ENCODE results near the gene CEBPB. TPM values are rescaled to one million over a fixed set of nuclear protein-coding genes. Genes with fewer than 3 reads are reported as not detected.

Gene CEBPB
- total RNA-seq, 2 donors from 2014 or later = 47.7 to 104 TPM

DNA sequence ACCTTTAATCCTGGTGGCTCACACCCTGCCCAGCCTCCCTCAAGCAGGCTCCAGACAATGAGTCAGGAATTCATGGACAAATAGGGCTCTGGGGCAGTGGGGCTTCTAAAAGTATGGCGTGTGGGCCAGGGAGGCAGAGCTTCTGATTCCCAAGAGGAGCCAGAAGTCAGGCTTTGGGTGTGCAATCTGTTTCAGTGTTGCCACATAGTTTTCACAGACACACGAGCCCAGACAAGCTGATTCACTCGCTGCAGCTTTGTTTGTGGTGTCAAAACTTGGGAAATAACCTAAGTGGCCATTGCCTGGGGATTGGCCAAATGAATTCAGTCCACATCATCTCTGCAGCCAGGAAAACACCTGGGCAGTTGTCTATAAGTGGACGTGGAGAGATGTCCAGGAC is 46.3 kb upstream of the CEBPB start:
- peak in 1 of 4 donors; percentile 63 for DNase-seq
- no peaks in the 10 kb centered on the region for H3K9me3 ChIP-seq
- no peaks in the 10 kb centered on the region for H3K27me3 ChIP-seq
- intact Hi-C loops (cut with DNase I) = no loop called here
- peak; percentile 39 for ATAC-seq
- TF ChIP-seq, protein P1, sequence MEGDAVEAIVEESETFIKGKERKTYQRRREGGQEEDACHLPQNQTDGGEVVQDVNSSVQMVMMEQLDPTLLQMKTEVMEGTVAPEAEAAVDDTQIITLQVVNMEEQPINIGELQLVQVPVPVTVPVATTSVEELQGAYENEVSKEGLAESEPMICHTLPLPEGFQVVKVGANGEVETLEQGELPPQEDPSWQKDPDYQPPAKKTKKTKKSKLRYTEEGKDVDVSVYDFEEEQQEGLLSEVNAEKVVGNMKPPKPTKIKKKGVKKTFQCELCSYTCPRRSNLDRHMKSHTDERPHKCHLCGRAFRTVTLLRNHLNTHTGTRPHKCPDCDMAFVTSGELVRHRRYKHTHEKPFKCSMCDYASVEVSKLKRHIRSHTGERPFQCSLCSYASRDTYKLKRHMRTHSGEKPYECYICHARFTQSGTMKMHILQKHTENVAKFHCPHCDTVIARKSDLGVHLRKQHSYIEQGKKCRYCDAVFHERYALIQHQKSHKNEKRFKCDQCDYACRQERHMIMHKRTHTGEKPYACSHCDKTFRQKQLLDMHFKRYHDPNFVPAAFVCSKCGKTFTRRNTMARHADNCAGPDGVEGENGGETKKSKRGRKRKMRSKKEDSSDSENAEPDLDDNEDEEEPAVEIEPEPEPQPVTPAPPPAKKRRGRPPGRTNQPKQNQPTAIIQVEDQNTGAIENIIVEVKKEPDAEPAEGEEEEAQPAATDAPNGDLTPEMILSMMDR (IDR thresholded peaks at IDR 0.05) = no peak
- no peak for TF ChIP-seq POLR2A (IDR thresholded peaks at IDR 0.05)
- H3K4me1 ChIP-seq = peaks cover 31% of the 10 kb centered on the region
- H3K4me3 ChIP-seq = no peak overlapping the region
- H3K27ac ChIP-seq = peak overlapping the region in 1 of 4 donors; percentile 42
- 59 to 62% methylated on average over 4 of the region's 4 CpGs for WGBS, 2 donors
- H3K36me3 ChIP-seq (replicated peaks in 1 of 2; ENCODE audit: insufficient read depth in 1 of 2, low read depth in 2 of 2) = no peaks in the 10 kb centered on the region

- Histone ChIP-seq H3K4me3 (no peak overlapping the region), H3K36me3 (replicated peaks in 1 of 2; ENCODE audit: insufficient read depth in 1 of 2, low read depth in 2 of 2) (no peaks in the 10 kb centered on the region), H3K9me3 (no peaks in the 10 kb centered on the region), H3K27ac (no peak overlapping the region), H3K27me3 (no peaks in the 10 kb centered on the region), H3K4me1 (peaks cover 43% of the 10 kb centered on the region)
- DNase-seq (no peak), ATAC-seq (no peak)
- 94% methylated on average over 6 of the region's 6 CpGs for WGBS, 2 donors
- TF ChIP-seq, protein P1 (IDR thresholded peaks at IDR 0.05) = no peak
- TF ChIP-seq POLR2A (IDR thresholded peaks at IDR 0.05) = no peak
- intact Hi-C loops (cut with DNase I) = no loop called here
Measured at GRCh38 chr20:50145566-50145965, 45.1 kb upstream of the CEBPB start.

DNA sequence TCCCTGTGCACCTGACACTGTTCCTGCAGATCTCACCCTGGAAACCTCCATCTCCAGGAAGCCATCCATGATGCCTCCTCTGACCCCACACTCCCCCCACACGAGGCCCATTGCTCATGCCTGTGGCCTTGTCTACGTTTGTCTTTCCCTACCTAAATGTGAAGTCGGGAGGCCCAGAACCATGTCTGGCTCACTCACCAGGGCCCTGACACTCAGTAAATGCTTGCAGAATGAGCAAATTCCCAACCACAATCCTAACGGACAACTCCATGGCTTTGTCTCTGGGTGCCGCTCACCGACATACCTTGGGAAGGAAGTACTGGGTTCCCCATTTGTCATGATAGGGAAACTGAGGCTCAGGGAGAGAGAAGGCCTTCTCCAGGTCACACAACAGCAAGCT is 44.4 kb upstream of the CEBPB start:
- Histone ChIP-seq H3K4me3 (no peak overlapping the region), H3K36me3 (replicated peaks in 1 of 2; ENCODE audit: insufficient read depth in 1 of 2, low read depth in 2 of 2) (no peaks in the 10 kb centered on the region), H3K27ac (peak overlapping the region in 1 of 4 donors; percentile 53), H3K27me3 (no peaks in the 10 kb centered on the region), H3K9me3 (no peaks in the 10 kb centered on the region), H3K4me1 (peaks cover 43% of the 10 kb centered on the region)
- DNase-seq (no peak), ATAC-seq (no peak)
- intact Hi-C loops (cut with DNase I) = no loop called here
- no peak for TF ChIP-seq POLR2A (IDR thresholded peaks at IDR 0.05)
- TF ChIP-seq, protein P1 (IDR thresholded peaks at IDR 0.05) = no peak
- 73 to 78% methylated on average over 3 to 6 of the region's 6 CpGs for WGBS, 2 donors

- ATAC-seq = no peak
- Histone ChIP-seq H3K4me1 (peaks cover 44% of the 10 kb centered on the region), H3K9me3 (no peaks in the 10 kb centered on the region), H3K36me3 (replicated peaks in 1 of 2; ENCODE audit: insufficient read depth in 1 of 2, low read depth in 2 of 2) (no peaks in the 10 kb centered on the region), H3K27me3 (no peaks in the 10 kb centered on the region), H3K27ac (peak overlapping the region in 2 of 4 donors; percentile 4 to 53), H3K4me3 (no peak overlapping the region)
- TF ChIP-seq, protein P1 (IDR thresholded peaks at IDR 0.05) = no peak
- TF ChIP-seq POLR2A (IDR thresholded peaks at IDR 0.05) = no peak
- peak in 2 of 4 donors; percentile 22 to 45 for DNase-seq
- 61 to 74% methylated on average over 17 of the region's 17 CpGs for WGBS, 2 donors
- intact Hi-C loops (cut with DNase I) = no loop called here
Measured at GRCh38 chr20:50146732-50147662, 43.6 kb upstream of the CEBPB start.

Data from body of pancreas (tissue), 4 donors.